ENCODE measurements around the gene ICOSLG.

Gene ICOSLG

DNA sequence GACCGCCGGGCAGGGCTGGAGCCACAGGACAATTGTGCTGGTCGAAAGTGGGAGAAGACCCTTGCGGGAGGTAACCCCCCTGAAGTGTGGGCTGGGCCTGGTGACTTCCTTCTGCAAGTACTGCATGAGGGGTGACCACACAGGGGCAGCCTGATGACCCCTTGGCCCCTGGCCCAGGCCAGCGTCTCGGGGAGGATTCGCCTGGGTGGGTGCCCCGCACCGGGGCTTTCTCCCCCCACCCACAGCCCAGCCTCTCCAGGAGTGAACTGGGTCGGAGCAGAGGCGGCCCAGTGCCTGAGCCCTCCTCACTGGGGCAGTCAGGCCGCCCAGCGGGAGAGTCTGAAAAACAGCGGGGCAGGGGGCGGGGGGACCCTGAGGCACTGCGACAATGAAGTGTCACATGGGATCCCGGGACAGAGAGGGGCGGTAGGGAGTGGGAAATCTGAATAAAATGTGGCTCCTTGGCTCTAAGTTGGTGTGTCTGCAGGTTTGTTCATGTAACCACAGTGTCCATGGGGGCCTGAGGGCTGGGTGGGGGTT lies 22.5 kb upstream of the ICOSLG start:
- no peak overlapping the region for H3K27ac ChIP-seq
- TF ChIP-seq CTCF (IDR thresholded peaks at IDR 0.05) = no peak
- H3K4me3 ChIP-seq = no peak overlapping the region
- DNase-seq (ENCODE audit: low spot score) = no peak

DNA sequence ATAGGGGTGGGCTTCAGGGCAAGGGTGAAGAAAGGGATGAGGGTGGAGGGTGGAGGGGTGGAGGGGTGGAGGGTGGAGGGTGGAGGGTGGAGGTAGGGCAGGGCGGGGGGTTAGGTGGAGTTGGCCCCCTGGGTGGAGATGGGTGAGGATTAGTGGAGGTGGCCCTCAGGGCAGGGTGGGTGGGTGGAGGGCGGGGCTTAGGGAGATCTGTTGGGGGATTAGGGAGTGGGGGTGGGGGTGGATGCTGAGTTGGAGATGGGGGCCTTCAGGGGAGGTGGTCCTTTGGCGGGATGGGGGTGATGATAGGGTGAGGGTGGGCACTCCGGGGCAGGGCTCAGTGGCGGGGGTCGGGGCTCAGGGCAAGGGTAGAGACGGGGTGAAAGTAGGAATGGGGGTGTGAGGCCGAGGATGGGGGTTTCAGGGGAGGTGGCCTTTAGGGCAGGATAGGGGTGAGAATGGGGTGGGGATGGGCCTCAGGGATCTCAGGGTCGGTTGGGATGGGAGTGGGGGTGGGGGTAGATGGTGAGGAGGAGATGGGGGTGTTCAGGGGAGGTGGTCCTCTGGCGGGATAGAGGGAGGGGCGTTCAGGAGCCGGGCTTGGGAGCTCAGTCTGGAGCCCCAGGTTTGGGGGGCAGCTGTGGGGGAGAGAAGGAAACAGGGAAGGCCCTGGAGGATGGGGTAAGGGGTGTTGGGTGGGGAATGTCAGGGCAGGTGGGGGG lies 21.8 kb upstream of the ICOSLG start:
- H3K27ac ChIP-seq = no peak overlapping the region
- TF ChIP-seq CTCF (IDR thresholded peaks at IDR 0.05) = no peak
- DNase-seq (ENCODE audit: low spot score) = no peak
- no peak overlapping the region for H3K4me3 ChIP-seq

DNA sequence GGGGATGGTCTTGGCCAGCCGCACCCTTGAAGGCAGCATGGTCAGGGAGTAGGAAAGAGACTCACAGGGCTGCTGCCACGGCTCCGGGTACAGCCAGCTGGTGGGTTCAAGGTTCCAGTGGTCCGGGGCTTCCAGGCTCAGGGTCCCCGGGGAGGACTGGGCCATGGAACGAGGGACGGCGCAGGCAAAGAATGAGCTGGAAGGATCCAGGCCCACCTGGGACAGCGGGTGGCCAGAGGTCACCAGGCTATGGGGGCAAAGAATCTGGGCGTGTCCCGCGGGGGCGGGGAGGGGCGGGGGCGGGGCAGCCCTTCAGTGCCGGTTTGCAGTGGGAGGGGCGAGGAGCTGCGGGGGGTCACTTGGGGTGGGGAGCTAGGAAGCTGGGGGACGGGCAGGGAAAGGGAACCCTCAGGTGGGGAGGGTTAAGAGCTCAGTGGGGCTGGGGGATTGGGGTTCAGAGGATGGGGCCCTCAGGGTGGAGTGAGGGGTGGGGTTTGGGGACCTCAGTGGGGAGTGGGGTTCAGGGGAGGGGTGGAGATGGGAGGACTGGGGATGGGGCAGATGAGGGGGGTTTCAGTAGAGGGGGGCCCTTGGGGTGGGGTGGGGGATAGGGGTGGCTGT lies 21.0 kb upstream of the ICOSLG start, which contains the start of gene DNMT3L:
DNMT3L (minus strand) TSS at position 223 of the 621 bp plus-strand sequence. CDS start 638 bp downstream, outside the sequence.
- no peak for DNase-seq (ENCODE audit: low spot score)
- no peak within 1 kb of the TSS for H3K27ac ChIP-seq
- TF ChIP-seq CTCF (IDR thresholded peaks at IDR 0.05) = no peak

GRCh38 chr21:44260791-44261631 lies 20.3 kb upstream of the ICOSLG start:
- TF ChIP-seq CTCF (IDR thresholded peaks at IDR 0.05) = no peak
- Histone ChIP-seq H3K27ac (no peak overlapping the region), H3K4me3 (no peak overlapping the region)
- no peak for DNase-seq (ENCODE audit: low spot score)

More for the DNA sequence above, 21.0 kb upstream of the ICOSLG start, which contains the start of gene DNMT3L:
- H3K4me3 ChIP-seq = no peak within 1 kb of the TSS

GRCh38 chr21:44260066-44260465 lies 19.3 kb upstream of the ICOSLG start:
- no peak overlapping the region for H3K4me3 ChIP-seq
- TF ChIP-seq CTCF (IDR thresholded peaks at IDR 0.05) = no peak
- no peak overlapping the region for H3K27ac ChIP-seq
- DNase-seq (ENCODE audit: low spot score) = no peak

DNA sequence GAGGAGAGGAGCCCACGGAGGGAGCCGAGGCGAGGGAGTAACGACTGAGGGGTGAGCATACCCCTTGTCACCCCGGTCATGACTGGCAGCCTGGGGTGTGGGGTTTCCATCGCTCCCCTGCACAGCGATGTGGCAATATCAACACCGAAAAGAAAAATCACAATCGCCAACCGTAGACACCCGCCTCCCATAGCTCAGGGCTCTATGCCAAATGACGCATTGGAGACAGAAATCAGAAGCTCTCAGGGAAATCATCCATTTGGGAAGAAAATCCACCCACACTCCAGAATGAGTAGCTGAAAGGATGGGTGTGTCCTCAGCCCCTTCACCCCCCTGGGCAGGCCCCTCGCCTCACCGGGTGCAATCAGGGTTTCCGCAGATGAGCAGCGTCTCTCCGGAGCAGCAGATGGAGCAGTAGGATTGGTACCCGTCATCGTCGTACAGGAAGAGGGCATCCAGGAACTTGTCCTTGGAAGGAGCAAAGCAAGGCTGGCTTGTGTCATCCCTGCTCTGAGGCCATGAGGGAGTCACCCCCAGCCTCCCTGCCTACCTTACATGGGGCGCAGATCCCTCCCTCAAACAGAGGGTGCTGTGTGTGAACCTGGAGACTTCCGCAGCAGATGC lies 18.5 kb upstream of the ICOSLG start:
- Histone ChIP-seq H3K27ac (no peak overlapping the region), H3K4me3 (no peak overlapping the region)
- no peak for TF ChIP-seq CTCF (IDR thresholded peaks at IDR 0.05)
- DNase-seq (ENCODE audit: low spot score) = peak; percentile 65
